Measurements from ENCODE around the gene C1orf115. TPM values are rescaled to one million over a fixed set of nuclear protein-coding genes. Genes with fewer than 3 reads are reported as not detected.

Gene C1orf115
- total RNA-seq, 1 experiment from 2014 or later: 5.6 TPM

- Histone ChIP-seq H3K9me2 (ENCODE audit: insufficient read depth) (no peaks in the 10 kb centered on the region), H3K79me2 (ENCODE audit: low read depth) (peaks cover 21% of the 10 kb centered on the region), H3K4me2 (peak overlapping the region; percentile 88), H3K4me3 (peak overlapping the region; percentile 74), H3K27me3 (ENCODE audit: insufficient read depth, low read depth) (no peaks in the 10 kb centered on the region), H3K27ac (no peak overlapping the region), H3F3A (ENCODE audit: insufficient read depth, low read depth) (peaks cover 10% of the 10 kb centered on the region; the same call in 1 of the 2 replicates), H2AFZ (peak overlapping the region; percentile 98), H3K36me3 (ENCODE audit: low read depth) (no peaks in the 10 kb centered on the region), H3K9me3 (ENCODE audit: insufficient read depth, low read depth) (no peaks in the 10 kb centered on the region), H4K20me1 (ENCODE audit: insufficient read depth) (no peaks in the 10 kb centered on the region; the same call in 1 of the 2 replicates), H3K4me1 (replicated peaks; ENCODE audit: insufficient read depth) (peaks cover 24% of the 10 kb centered on the region)
- CTCF ChIA-PET: interaction anchor here (0.5 to 3.2 kb wide), 5 partner anchors 7 to 379 kb away, joined by 3 to 15 read pairs (median 3); partner anchors contain the start of gene MTARC1
- TSS peak; percentile 61 for BruUV-seq (replicated peaks)
- TF ChIP-seq EZH2 (IDR thresholded peaks at IDR 0.05; ENCODE audit: low read depth) (no peak), CTCF (conservative IDR thresholded peaks at IDR 0.05) (no peak)
- POLR2A ChIA-PET (ENCODE audit: unreplicated experiment): interaction anchor here (0.5 to 0.7 kb wide), 6 partner anchors 12 to 1229 kb away, joined by 3 to 11 read pairs (median 5); partner anchors contain the start of gene MTARC1
- intact Hi-C loops (cut with micrococcal nuclease; ENCODE audit: unreplicated experiment): loop anchor here (2.0 kb wide), 1 partner anchor 13 kb away; no protein-coding TSS in a partner anchor
- no peak for DNase-seq
These were observed 57.4 kb downstream of the C1orf115 start for GRCh38 chr1:220747437-220748088.

- peak within 1 kb of the TSS; percentile 88 for H3K4me2 ChIP-seq
- no peaks in the 10 kb centered on the region for H3K27me3 ChIP-seq (ENCODE audit: insufficient read depth, low read depth)
- H3K4me1 ChIP-seq (replicated peaks; ENCODE audit: insufficient read depth): peaks cover 24% of the 10 kb centered on the region
- no peaks in the 10 kb centered on the region; the same call in 1 of the 2 replicates for H4K20me1 ChIP-seq (ENCODE audit: insufficient read depth)
- no peaks in the 10 kb centered on the region for H3K36me3 ChIP-seq (ENCODE audit: low read depth)
- no TSS peak for BruUV-seq (replicated peaks)
- ChIA-PET CTCF (interaction anchor here (0.5 to 3.2 kb wide), 7 partner anchors 8 to 380 kb away, joined by 3 to 15 read pairs (median 3); partner anchors contain the start of gene MTARC1), POLR2A (ENCODE audit: unreplicated experiment) (interaction anchor here (0.5 to 1.2 kb wide), 9 partner anchors 13 to 1230 kb away, joined by 3 to 11 read pairs (median 4); partner anchors contain the start of gene MTARC1)
- H2AFZ ChIP-seq: peak within 1 kb of the TSS; percentile 98
- no peaks in the 10 kb centered on the region for H3K9me3 ChIP-seq (ENCODE audit: insufficient read depth, low read depth)
- peak within 1 kb of the TSS; percentile 74 for H3K4me3 ChIP-seq
- peaks cover 10% of the 10 kb centered on the region; the same call in 1 of the 2 replicates for H3F3A ChIP-seq (ENCODE audit: insufficient read depth, low read depth)
- intact Hi-C loops (cut with micrococcal nuclease; ENCODE audit: unreplicated experiment): loop anchor here (2.0 kb wide), 1 partner anchor 14 kb away; no protein-coding TSS in a partner anchor
- DNase-seq: peak; percentile 79 to 88
- H3K27ac ChIP-seq: 0 out of 2 replicates have a peak within 1 kb of the TSS, but pooled peaks have one; percentile 33
- H3K79me2 ChIP-seq (ENCODE audit: low read depth): peaks cover 21% of the 10 kb centered on the region
- no peak for TF ChIP-seq CTCF (conservative IDR thresholded peaks at IDR 0.05)
- no peak for TF ChIP-seq EZH2 (IDR thresholded peaks at IDR 0.05; ENCODE audit: low read depth)
- no peaks in the 10 kb centered on the region for H3K9me2 ChIP-seq (ENCODE audit: insufficient read depth)
These were observed 58.1 kb downstream of the C1orf115 start, which contains the start of gene MTARC2 for GRCh38 chr1:220748089-220748934. Gene MTARC2, plus strand, starts transcription at chr1:220748322. Its CDS starts 210 bp downstream, at chr1:220748532.

Other genes with a start within 250 kb of the C1orf115 start
- 0.93 and 1.9 TPM in 2 replicates for gene MARK1, start 162.2 kb upstream of the C1orf115 start, total RNA-seq (2021)
- 23.1 and 32.2 TPM in 2 replicates for gene MTARC2, start 58.0 kb downstream of the C1orf115 start, total RNA-seq (2021)
- gene MTARC1, start 96.5 kb downstream of the C1orf115 start, total RNA-seq (2021): 54.4 and 72.5 TPM in 2 replicates
- gene HLX, start 189.1 kb downstream of the C1orf115 start, total RNA-seq (2021): 1.1 and 1.8 TPM in 2 replicates

Data from PC-9 (cell line).